K562 (cell line): Measurements from ENCODE around the gene NUBP2. TPM values are rescaled to one million over a fixed set of nuclear protein-coding genes. Genes with fewer than 3 reads are reported as not detected.
A peak's percentile ranks its signal among the peaks of the same experiment; 100 is the strongest.

Source experiments
- EHMT2 ChIP-seq: fragments of 450-650 bp; IDR thresholded peaks from 2 replicates; pipeline ENCODE4 v1.6.1; 2018; ENCODE audit warnings: antibody characterized with exemption
- ETV1 ChIP-seq: fragments of 450-650 bp; conservative IDR thresholded peaks from 2 replicates; pipeline ENCODE4 v1.6.1; 2016; ENCODE audit warnings: missing genetic modification characterization, control low read depth, low read depth, missing compliant biosample characterization
- HDAC1 ChIP-seq, 2 experiments: fragments of 450-650 bp; IDR thresholded peaks; 2 replicates each; pipeline ENCODE4 v1.6.1; 2016 to 2017; ENCODE audit warnings: inconsistent platforms in 1 of 2, mild to moderate bottlenecking in 1 of 2, moderate library complexity in 1 of 2
- KLF1 ChIP-seq: fragments of 450-650 bp; IDR thresholded peaks from 2 replicates; pipeline ENCODE4 v1.6.1; 2016; ENCODE audit warnings: missing genetic modification characterization, missing compliant biosample characterization
- MYC ChIP-seq, 2 experiments: fragments of 250-450 bp in 1 of 2; sonication (Bioruptor Pico) in 1 of 2; IDR thresholded peaks; 2 replicates each; pipeline versions ENCODE4 v1.5.1 to v1.6.1; 2012 to 2021; ENCODE audit warnings: low read depth in 2 of 2, borderline replicate concordance in 1 of 2, improper control_type of control experiment in 1 of 2, low read length in 1 of 2, mild to moderate bottlenecking in 1 of 2, moderate library complexity in 1 of 2
- PRDM10 ChIP-seq: fragments of 450-650 bp; IDR thresholded peaks from 2 replicates; pipeline ENCODE4 v1.6.1; 2018; ENCODE audit not compliant: partially characterized antibody
- RB1 ChIP-seq: fragments of 450-650 bp; IDR thresholded peaks from 2 replicates; pipeline ENCODE4 v1.6.1; 2017; ENCODE audit warnings: low read depth, mild to moderate bottlenecking
- SIN3B ChIP-seq: fragments of 450-650 bp; IDR thresholded peaks from 2 replicates; pipeline ENCODE4 v1.6.1; 2017; ENCODE audit warnings: low read depth, mild to moderate bottlenecking, moderate library complexity
- SMARCB1 ChIP-seq: IDR thresholded peaks from 2 replicates; pipeline ENCODE4 v1.6.1; 2011; ENCODE audit warnings: improper control_type of control experiment, low read depth; ENCODE audit not compliant: insufficient read length
- SREBF1 ChIP-seq: fragments of 150-350 bp; IDR thresholded peaks from 2 replicates; pipeline ENCODE4 v1.6.1; 2014; ENCODE audit warnings: antibody characterized with exemption, low read depth, low read length, borderline replicate concordance
- TCF7 ChIP-seq: sonication (generic); IDR thresholded peaks from 2 replicates; pipeline ENCODE4 v1.6.1; 2016; ENCODE audit warnings: antibody characterized with exemption, borderline replicate concordance
- TEAD2 ChIP-seq: fragments of 450-650 bp; IDR thresholded peaks from 2 replicates; pipeline ENCODE4 v1.6.1; 2016; ENCODE audit warnings: missing genetic modification characterization, control low read depth, missing compliant biosample characterization
- ZFP36 ChIP-seq: fragments of 150-350 bp; IDR thresholded peaks from 2 replicates; pipeline ENCODE4 v1.6.1; 2018; ENCODE audit warnings: low read length, low read depth; ENCODE audit not compliant: partially characterized antibody
- ZKSCAN1 ChIP-seq: fragments of 150-350 bp; IDR thresholded peaks from 2 replicates; pipeline ENCODE4 v1.6.1; 2016; ENCODE audit warnings: low read depth, low read length
- ZNF592 ChIP-seq: fragments of 450-650 bp; IDR thresholded peaks from 2 replicates; pipeline ENCODE4 v1.6.1; 2017; ENCODE audit warnings: antibody characterized with exemption, mild to moderate bottlenecking
- polyA plus RNA-seq, 8 experiments: library from polyadenylated mRNA; depleted of rRNA in 4 of 8; stranded (reverse) in 5 of 8; unstranded in 3 of 8; fragments of >200 nt; fragmentation: Nextera tagmentation in 2 of 8; fragmentation: Illumina TruSeq in 1 of 8; extraction: Ambion mirVana in 2 of 8; extraction: Trizol in 1 of 8; gene quantifications; 2 replicates each; pipeline versions ENCODE4 v1.2.1 to v1.2.3, GENCODE V29; 2011 to 2014; ENCODE audit warnings: inconsistent platforms in 1 of 8, missing spikeins in 1 of 8
- total RNA-seq, 7 experiments: library from RNA; depleted of rRNA in 6 of 7; stranded (reverse); fragments of >200 nt in 6 of 7; fragmentation: Illumina TruSeq in 2 of 7; extraction: Trizol in 2 of 7; gene quantifications; 2 replicates each; pipeline versions ENCODE4 v1.2.1 to v1.2.3, GENCODE V29; 2011 to 2021; ENCODE audit warnings: low replicate concordance in 1 of 7
- TF ChIP-seq, protein P1 (sequence below): fragments of 450-650 bp; IDR thresholded peaks from 2 replicates; pipeline ENCODE4 v1.6.1; 2016; ENCODE audit warnings: antibody characterized with exemption
- TF ChIP-seq, protein P2 (sequence below): fragments of 450-650 bp; formaldehyde crosslinking; IDR thresholded peaks from 2 replicates; pipeline ENCODE4 v1.4.0; 2020; ENCODE audit warnings: mild to moderate bottlenecking, moderate library complexity

NUBP2 gene
- total and polyA plus RNA-seq, 9 of the 15 experiments (the other 6 are each of a cell fraction or from before 2014, with no cell fraction given): 1.8 to 115 (median 24.0) TPM

- TF ChIP-seq KLF1 (tag) (no peak), SREBF1 (no peak), TCF7 (no peak), ZNF592 (0 out of 2 replicates have a peak, but pooled peaks have one; percentile 31), TEAD2 (no peak), RB1 (peak; percentile 52; the same call in 1 of the 2 replicates), ZKSCAN1 (peak; percentile 80; the same call in 1 of the 2 replicates), HDAC1 (IDR thresholded peaks at IDR 0.05) (0 out of 4 replicates have a peak, but pooled peaks of 1 of the 2 experiments have one; percentile 19), ETV1 (0 out of 2 replicates have a peak, but pooled peaks have one; percentile 14), SIN3B (no peak), MYC (IDR thresholded peaks at IDR 0.05; ENCODE audit: low read depth, low read length) (peak; percentile 75), MYC (CRISPR knock-in tag; IDR thresholded peaks at IDR 0.05; ENCODE audit: borderline replicate concordance, low read depth) (no peak), ZFP36 (peak; percentile 6), EHMT2 (no peak), SMARCB1 (no peak), PRDM10 (no peak)
- TF ChIP-seq, protein P1, sequence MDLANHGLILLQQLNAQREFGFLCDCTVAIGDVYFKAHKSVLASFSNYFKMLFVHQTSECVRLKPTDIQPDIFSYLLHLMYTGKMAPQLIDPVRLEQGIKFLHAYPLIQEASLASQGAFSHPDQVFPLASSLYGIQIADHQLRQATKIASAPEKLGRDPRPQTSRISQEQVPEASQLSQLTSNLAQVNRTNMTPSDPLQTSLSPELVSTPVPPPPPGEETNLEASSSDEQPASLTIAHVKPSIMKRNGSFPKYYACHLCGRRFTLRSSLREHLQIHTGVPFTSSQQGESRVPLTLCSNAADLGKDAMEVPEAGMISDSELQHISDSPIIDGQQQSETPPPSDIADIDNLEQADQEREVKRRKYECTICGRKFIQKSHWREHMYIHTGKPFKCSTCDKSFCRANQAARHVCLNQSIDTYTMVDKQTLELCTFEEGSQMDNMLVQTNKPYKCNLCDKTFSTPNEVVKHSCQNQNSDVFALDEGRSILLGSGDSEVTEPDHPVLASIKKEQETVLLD: peak; percentile 60; the same call in 1 of the 2 replicates
- TF ChIP-seq, protein P2, sequence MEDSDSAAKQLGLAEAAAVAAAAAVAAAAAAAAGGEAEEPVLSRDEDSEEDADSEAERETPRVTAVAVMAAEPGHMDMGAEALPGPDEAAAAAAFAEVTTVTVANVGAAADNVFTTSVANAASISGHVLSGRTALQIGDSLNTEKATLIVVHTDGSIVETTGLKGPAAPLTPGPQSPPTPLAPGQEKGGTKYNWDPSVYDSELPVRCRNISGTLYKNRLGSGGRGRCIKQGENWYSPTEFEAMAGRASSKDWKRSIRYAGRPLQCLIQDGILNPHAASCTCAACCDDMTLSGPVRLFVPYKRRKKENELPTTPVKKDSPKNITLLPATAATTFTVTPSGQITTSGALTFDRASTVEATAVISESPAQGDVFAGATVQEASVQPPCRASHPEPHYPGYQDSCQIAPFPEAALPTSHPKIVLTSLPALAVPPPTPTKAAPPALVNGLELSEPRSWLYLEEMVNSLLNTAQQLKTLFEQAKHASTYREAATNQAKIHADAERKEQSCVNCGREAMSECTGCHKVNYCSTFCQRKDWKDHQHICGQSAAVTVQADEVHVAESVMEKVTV: peak; percentile 47
Observed at GRCh38 chr16:1812732-1813163, 30.0 kb downstream of the NUBP2 start (continued).
